Measurements from ENCODE around the gene DFFA.
A peak's percentile ranks its signal among the peaks of the same experiment; 100 is the strongest.
"Not testable (repeated sequence)": the region's sequence is repeated elsewhere in the genome, so short reads cannot be mapped to it uniquely, and the experiment has no call there.

The DFFA gene

GRCh38 chr1:10514490-10515235 lies 42.3 kb upstream of the DFFA start:
- H3K27me3 ChIP-seq (replicated peaks; ENCODE audit: control insufficient read depth, insufficient read depth, low read length) = no peaks in the 10 kb centered on the region
- no peak overlapping the region for H3K4me3 ChIP-seq (ENCODE audit: low read length)
- H3K4me1 ChIP-seq (ENCODE audit: control insufficient read depth, insufficient read depth, low read length) = peaks cover 40% of the 10 kb centered on the region
- no peak overlapping the region for H3K9ac ChIP-seq (ENCODE audit: low read length)
- peak; percentile 41 for DNase-seq (ENCODE audit: low read depth)
- H3K9me3 ChIP-seq (ENCODE audit: control insufficient read depth, low read length) = no peaks in the 10 kb centered on the region
- no peaks in the 10 kb centered on the region for H3K36me3 ChIP-seq (ENCODE audit: control insufficient read depth, insufficient read depth, low read length, severe bottlenecking)

GRCh38 chr1:10513199-10513598 lies 40.9 kb upstream of the DFFA start:
- no peak for DNase-seq (ENCODE audit: low read depth)
- Histone ChIP-seq H3K36me3 (ENCODE audit: control insufficient read depth, insufficient read depth, low read length, severe bottlenecking) (no peaks in the 10 kb centered on the region), H3K27me3 (replicated peaks; ENCODE audit: control insufficient read depth, insufficient read depth, low read length) (no peaks in the 10 kb centered on the region), H3K9me3 (ENCODE audit: control insufficient read depth, low read length) (no peaks in the 10 kb centered on the region), H3K9ac (ENCODE audit: low read length) (no peak overlapping the region), H3K4me3 (ENCODE audit: low read length) (no peak overlapping the region), H3K4me1 (ENCODE audit: control insufficient read depth, insufficient read depth, low read length) (peaks cover 40% of the 10 kb centered on the region)

GRCh38 chr1:10511494-10511885 lies 39.2 kb upstream of the DFFA start:
- Histone ChIP-seq H3K9ac (ENCODE audit: low read length) (no peak overlapping the region), H3K36me3 (ENCODE audit: control insufficient read depth, insufficient read depth, low read length, severe bottlenecking) (no peaks in the 10 kb centered on the region), H3K27me3 (replicated peaks; ENCODE audit: control insufficient read depth, insufficient read depth, low read length) (no peaks in the 10 kb centered on the region), H3K4me3 (ENCODE audit: low read length) (peak overlapping the region; percentile 62), H3K9me3 (ENCODE audit: control insufficient read depth, low read length) (no peaks in the 10 kb centered on the region), H3K4me1 (ENCODE audit: control insufficient read depth, insufficient read depth, low read length) (peaks cover 36% of the 10 kb centered on the region)
- DNase-seq (ENCODE audit: low read depth) = no peak

GRCh38 chr1:10510520-10511493 lies 38.5 kb upstream of the DFFA start:
- H3K9me3 ChIP-seq (ENCODE audit: control insufficient read depth, low read length) = no peaks in the 10 kb centered on the region
- no peaks in the 10 kb centered on the region for H3K36me3 ChIP-seq (ENCODE audit: control insufficient read depth, insufficient read depth, low read length, severe bottlenecking)
- H3K4me3 ChIP-seq (ENCODE audit: low read length) = peak overlapping the region; percentile 62
- H3K27me3 ChIP-seq (replicated peaks; ENCODE audit: control insufficient read depth, insufficient read depth, low read length) = no peaks in the 10 kb centered on the region
- DNase-seq (ENCODE audit: low read depth) = peak; percentile 86
- H3K9ac ChIP-seq (ENCODE audit: low read length) = peak overlapping the region; percentile 25
- H3K4me1 ChIP-seq (ENCODE audit: control insufficient read depth, insufficient read depth, low read length) = peaks cover 30% of the 10 kb centered on the region

DNA sequence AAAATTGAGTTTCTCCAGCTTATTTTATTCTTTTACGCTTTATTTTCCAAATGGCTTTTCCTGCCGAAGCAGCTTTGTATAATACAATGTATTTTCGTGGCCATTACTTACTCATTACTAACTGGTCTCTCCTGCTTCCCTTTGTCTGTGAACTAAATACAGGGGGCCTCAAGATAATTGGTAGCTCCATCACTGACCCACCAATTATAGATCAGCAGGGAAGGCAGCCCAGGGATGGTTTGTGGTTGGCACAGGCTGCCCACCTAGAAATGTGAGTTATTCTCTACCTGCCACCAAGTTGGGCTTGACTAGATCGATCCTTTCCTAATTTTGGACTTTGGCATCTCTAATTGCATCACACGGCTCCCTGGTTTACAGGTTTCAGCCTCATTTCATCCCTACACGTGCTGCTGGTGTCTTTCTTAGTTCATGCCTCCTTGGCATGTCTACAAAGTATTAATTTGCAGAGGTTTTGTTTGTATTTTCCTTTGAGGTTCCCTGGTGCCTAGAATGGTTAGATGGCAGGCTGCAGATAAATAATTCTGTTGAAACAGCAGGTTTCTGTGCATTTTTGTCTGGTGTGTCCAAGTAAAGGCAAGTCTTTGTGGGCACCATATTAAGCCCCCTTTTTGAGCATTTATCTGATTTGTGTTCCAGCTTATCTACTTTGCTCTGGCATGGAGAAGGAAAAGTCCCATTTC lies 37.6 kb upstream of the DFFA start:
- peaks cover 25% of the 10 kb centered on the region for H3K4me1 ChIP-seq (ENCODE audit: control insufficient read depth, insufficient read depth, low read length)
- no peak overlapping the region for H3K9ac ChIP-seq (ENCODE audit: low read length)
- DNase-seq (ENCODE audit: low read depth) = no peak
- H3K9me3 ChIP-seq (ENCODE audit: control insufficient read depth, low read length) = no peaks in the 10 kb centered on the region
- H3K27me3 ChIP-seq (replicated peaks; ENCODE audit: control insufficient read depth, insufficient read depth, low read length) = no peaks in the 10 kb centered on the region
- peak overlapping the region; percentile 62 for H3K4me3 ChIP-seq (ENCODE audit: low read length)
- no peaks in the 10 kb centered on the region for H3K36me3 ChIP-seq (ENCODE audit: control insufficient read depth, insufficient read depth, low read length, severe bottlenecking)

GRCh38 chr1:10508511-10508951 lies 36.2 kb upstream of the DFFA start:
- DNase-seq (ENCODE audit: low read depth) = peak; percentile 92
- Histone ChIP-seq H3K4me3 (ENCODE audit: low read length) (no peak overlapping the region), H3K27me3 (replicated peaks; ENCODE audit: control insufficient read depth, insufficient read depth, low read length) (no peaks in the 10 kb centered on the region), H3K9ac (ENCODE audit: low read length) (no peak overlapping the region), H3K9me3 (ENCODE audit: control insufficient read depth, low read length) (no peaks in the 10 kb centered on the region), H3K36me3 (ENCODE audit: control insufficient read depth, insufficient read depth, low read length, severe bottlenecking) (no peaks in the 10 kb centered on the region), H3K4me1 (ENCODE audit: control insufficient read depth, insufficient read depth, low read length) (peaks cover 25% of the 10 kb centered on the region)

GRCh38 chr1:10507111-10507879 lies 35.0 kb upstream of the DFFA start:
- Histone ChIP-seq H3K4me3 (ENCODE audit: low read length) (no peak overlapping the region), H3K4me1 (ENCODE audit: control insufficient read depth, insufficient read depth, low read length) (peaks cover 25% of the 10 kb centered on the region), H3K36me3 (ENCODE audit: control insufficient read depth, insufficient read depth, low read length, severe bottlenecking) (no peaks in the 10 kb centered on the region), H3K27me3 (replicated peaks; ENCODE audit: control insufficient read depth, insufficient read depth, low read length) (no peaks in the 10 kb centered on the region), H3K9ac (ENCODE audit: low read length) (no peak overlapping the region), H3K9me3 (ENCODE audit: control insufficient read depth, low read length) (no peaks in the 10 kb centered on the region)
- peak; percentile 91 for DNase-seq (ENCODE audit: low read depth)

- DNase-seq (ENCODE audit: low read depth) = no peak
- Histone ChIP-seq H3K4me1 (ENCODE audit: control insufficient read depth, insufficient read depth, low read length) (peaks cover 23% of the 10 kb centered on the region), H3K36me3 (ENCODE audit: control insufficient read depth, insufficient read depth, low read length, severe bottlenecking) (no peaks in the 10 kb centered on the region), H3K9me3 (ENCODE audit: control insufficient read depth, low read length) (no peaks in the 10 kb centered on the region), H3K4me3 (ENCODE audit: low read length) (no peak overlapping the region), H3K27me3 (replicated peaks; ENCODE audit: control insufficient read depth, insufficient read depth, low read length) (no peaks in the 10 kb centered on the region), H3K9ac (ENCODE audit: low read length) (no peak overlapping the region)
These were observed 34.3 kb upstream of the DFFA start for GRCh38 chr1:10506677-10507047.

GRCh38 chr1:10506046-10506676 lies 33.8 kb upstream of the DFFA start:
- not testable (repeated sequence) for H3K9ac ChIP-seq (ENCODE audit: low read length); DNase-seq (ENCODE audit: low read depth); H3K27me3 ChIP-seq (replicated peaks; ENCODE audit: control insufficient read depth, insufficient read depth, low read length); H3K4me3 ChIP-seq (ENCODE audit: low read length); H3K36me3 ChIP-seq (ENCODE audit: control insufficient read depth, insufficient read depth, low read length, severe bottlenecking); H3K9me3 ChIP-seq (ENCODE audit: control insufficient read depth, low read length)
- peaks cover 18% of the 10 kb centered on the region for H3K4me1 ChIP-seq (ENCODE audit: control insufficient read depth, insufficient read depth, low read length)

- Histone ChIP-seq H3K4me3 (ENCODE audit: low read length) (no peak overlapping the region), H3K36me3 (ENCODE audit: control insufficient read depth, insufficient read depth, low read length, severe bottlenecking) (no peaks in the 10 kb centered on the region), H3K9ac (ENCODE audit: low read length) (no peak overlapping the region), H3K27me3 (replicated peaks; ENCODE audit: control insufficient read depth, insufficient read depth, low read length) (no peaks in the 10 kb centered on the region), H3K9me3 (ENCODE audit: control insufficient read depth, low read length) (no peaks in the 10 kb centered on the region), H3K4me1 (ENCODE audit: control insufficient read depth, insufficient read depth, low read length) (peaks cover 4% of the 10 kb centered on the region)
- DNase-seq (ENCODE audit: low read depth) = no peak
These were observed 31.9 kb upstream of the DFFA start for GRCh38 chr1:10504249-10504648.

Measured in adipocyte (in vitro differentiated cells).